HepG2 (cell line): ENCODE data around the gene HCN4. TPM values are rescaled to one million over a fixed set of nuclear protein-coding genes. Genes with fewer than 3 reads are reported as not detected.

Experiments
- ATAC-seq: fragments of 200-7000 bp; cut with Tn5 transposase; 3 replicates; pipeline ENCODE4 v1.9.1; 2020; ENCODE audit warnings: mild to moderate bottlenecking, moderate library complexity
- BruUV-seq: library from RNA; stranded (reverse); fragments of 400-500 nt; replicated peaks from 2 replicates; lab custom pipeline; 2021; lab: Mats Ljungman, UMichigan
- CTCF ChIA-PET: fragments of 300-600 bp; formaldehyde crosslinking; extraction: SDS; loops from one replicate; lab custom pipeline; 2021; ENCODE audit warnings: low total read pairs, inconsistent platforms, low intra/inter-chr PET ratio; lab: Yijun Ruan, JAX
- POLR2A ChIA-PET: fragments of 350-600 bp; sonication (Branson Sonifier 250); formaldehyde crosslinking; loops from one replicate; lab custom pipeline; 2020; ENCODE audit warnings: antibody characterized with exemption, inconsistent platforms; lab: Yijun Ruan, JAX
- DNase-seq: peaks from one replicate; pipeline ENCODE4 v3.0.0-alpha.2; 2015; ENCODE audit warnings: low spot score
- FAIRE-seq: peaks from 3 replicates; lab custom pipeline; 2011; peaks lifted over from hg19 to GRCh38; lab: Jason Lieb, UNC
- H2AFZ ChIP-seq: one replicate; pipeline ENCODE4 v1.6.1; 2011; ENCODE audit warnings: low read length, inconsistent platforms
- H3K27ac ChIP-seq: fragments of 300-600 bp; 3 replicates; pipeline ENCODE4 v1.8.0; 2011; ENCODE audit warnings: mixed run types, mild to moderate bottlenecking, mixed read lengths, low read length, inconsistent platforms; ENCODE audit not compliant: insufficient read depth; ENCODE audit errors: extremely low read length
- H3K27me3 ChIP-seq, 2 experiments: fragments of 200-600 bp in 1 of 2; 2 replicates in 1 of 2; 3 replicates in 1 of 2; pipeline versions ENCODE4 v1.6.0 to v1.8.0; 2011; ENCODE audit warnings: low read length in 2 of 2, mild to moderate bottlenecking in 2 of 2, moderate library complexity in 2 of 2, inconsistent platforms in 1 of 2; ENCODE audit not compliant: insufficient read depth in 2 of 2, control insufficient read depth in 1 of 2
- H3K36me3 ChIP-seq, 2 experiments: fragments of 200-600 bp in 1 of 2; replicated peaks in 1 of 2; 2 replicates in 1 of 2; 3 replicates in 1 of 2; pipeline versions ENCODE4 v1.5.1 to v1.8.0; 2011; ENCODE audit warnings: low read length in 2 of 2, inconsistent platforms in 1 of 2; ENCODE audit not compliant: insufficient read depth in 2 of 2, control insufficient read depth in 1 of 2
- H3K4me1 ChIP-seq: 2 replicates; pipeline ENCODE4 v1.5.1; 2012; ENCODE audit warnings: low read length, inconsistent platforms; ENCODE audit not compliant: insufficient read depth
- H3K4me2 ChIP-seq: 2 replicates; pipeline ENCODE4 v1.6.0; 2011; ENCODE audit warnings: low read depth, low read length, inconsistent platforms
- H3K4me3 ChIP-seq, 3 experiments: fragments of 200-600 bp in 1 of 3; sonication (generic), shearing (Covaris generic) in 1 of 3; replicated peaks in 1 of 3; 2 replicates each; pipeline ENCODE4 v1.5.1; 2011 to 2016; ENCODE audit warnings: low read length in 3 of 3, inconsistent platforms in 2 of 3, low read depth in 2 of 3, mild to moderate bottlenecking in 2 of 3, control low read depth in 1 of 3, mixed read lengths in 1 of 3; ENCODE audit not compliant: insufficient read depth in 1 of 3
- H3K79me2 ChIP-seq: one replicate; pipeline ENCODE4 v1.6.1; 2011; ENCODE audit warnings: low read length, inconsistent platforms; ENCODE audit not compliant: insufficient read depth
- H3K9ac ChIP-seq: 2 replicates; pipeline ENCODE4 v1.6.0; 2011; ENCODE audit warnings: mild to moderate bottlenecking, low read depth, low read length, inconsistent platforms; ENCODE audit not compliant: insufficient read depth
- H3K9me3 ChIP-seq: 2 replicates; pipeline ENCODE4 v1.5.1; 2012; ENCODE audit warnings: mild to moderate bottlenecking, low read length
- H4K20me1 ChIP-seq: 2 replicates; pipeline ENCODE4 v1.6.0; 2011; ENCODE audit warnings: inconsistent platforms, mild to moderate bottlenecking, low read length, moderate library complexity; ENCODE audit not compliant: insufficient read depth
- IRF1 ChIP-seq: sonication (generic); formaldehyde crosslinking; IDR thresholded peaks from 2 replicates; pipeline ENCODE4 v1.4.0; 2020; ENCODE audit warnings: low read depth, mild to moderate bottlenecking, missing genetic modification reagents
- NCOA5 ChIP-seq: sonication (generic); formaldehyde crosslinking; IDR thresholded peaks from 2 replicates; pipeline ENCODE4 v1.4.0; 2020; ENCODE audit warnings: missing genetic modification reagents
- POGZ ChIP-seq: sonication (generic); formaldehyde crosslinking; IDR thresholded peaks from 2 replicates; pipeline ENCODE4 v1.4.0; 2020; ENCODE audit warnings: mild to moderate bottlenecking, missing genetic modification reagents
- SIX4 ChIP-seq: sonication (generic); formaldehyde crosslinking; IDR thresholded peaks from 2 replicates; pipeline ENCODE4 v1.4.0; 2020; ENCODE audit warnings: missing genetic modification reagents
- ZNF276 ChIP-seq: sonication (generic); formaldehyde crosslinking; IDR thresholded peaks from 2 replicates; pipeline ENCODE4 v1.4.0; 2020; ENCODE audit warnings: mild to moderate bottlenecking, low read depth, missing genetic modification reagents
- WGBS: methylation state at CpG from one replicate; pipeline ENCODE4 v1.1.6; 2017; ENCODE audit warnings: low lambda C conversion rate; 5-methylcytosine and 5-hydroxymethylcytosine counted together
- in situ Hi-C: cut with HindIII; loops from 2 replicates; pipeline ENCODE4 v1.10.0; 2017; ENCODE audit warnings: low pct_unique_long_range_greater_than_20kb; ENCODE audit not compliant: extremely low pct_ligation_motif_present
- intact Hi-C: fragments of 100-400 bp; cut with micrococcal nuclease; formaldehyde crosslinking; loops from one replicate; pipeline ENCODE4 v1.10.0; 2022; ENCODE audit not compliant: unreplicated experiment
- polyA plus RNA-seq, 8 experiments: library from polyadenylated mRNA; depleted of rRNA in 3 of 8; stranded (reverse) in 7 of 8; unstranded in 1 of 8; fragments of >200 nt; fragmentation: Illumina TruSeq in 4 of 8; extraction: Trizol in 4 of 8; gene quantifications; 2 replicates each; pipeline versions ENCODE4 v1.2.1 to v1.2.3, GENCODE V29; 2011 to 2016; ENCODE audit warnings: low read depth in 4 of 8, missing spikeins in 1 of 8, mixed read lengths in 1 of 8; ENCODE audit not compliant: insufficient read depth in 1 of 8
- total RNA-seq, 5 experiments: library from RNA; depleted of rRNA; stranded (reverse); fragments of >200 nt; fragmentation: Illumina TruSeq; extraction: Trizol; gene quantifications; 2 replicates each; pipeline ENCODE4 v1.2.3, GENCODE V29; 2016; ENCODE audit warnings: low read depth in 1 of 5
- TF ChIP-seq, protein P1 (sequence below), 2 experiments: fragments of 450-650 bp in 1 of 2; sonication (generic) in 1 of 2; formaldehyde crosslinking; IDR thresholded peaks; 2 replicates each; pipeline versions ENCODE4 v1.5.0 to v1.8.0; 2020 to 2022; ENCODE audit warnings: mild to moderate bottlenecking in 1 of 2, missing genetic modification reagents in 1 of 2

The HCN4 gene
- total and polyA plus RNA-seq, 2 of the 13 experiments (the other 11 are each of a cell fraction or from before 2014, with no cell fraction given): not detected

- H3K36me3 ChIP-seq: no peaks in the 10 kb centered on the region
- FAIRE-seq (no peak), ATAC-seq (no peak)
- H3K27ac ChIP-seq: no peak overlapping the region
- ChIA-PET CTCF (no interaction called here), POLR2A (no interaction called here)
- H3K9me3 ChIP-seq: no peaks in the 10 kb centered on the region
- intact Hi-C loops: no loop called here
- no peaks in the 10 kb centered on the region for H3K79me2 ChIP-seq
- H3K27me3 ChIP-seq: peaks cover 3 to 26% of the 10 kb centered on the region in 2 experiments; a peak in 4 of 5 replicates
- H3K4me3 ChIP-seq: no peak overlapping the region
- H4K20me1 ChIP-seq: no peaks in the 10 kb centered on the region
- no peak overlapping the region for H2AFZ ChIP-seq
- no TSS peak for BruUV-seq
- H3K4me2 ChIP-seq: no peak overlapping the region
- no peak overlapping the region for H3K9ac ChIP-seq
- no peak for TF ChIP-seq POGZ (CRISPR knock-in tag)
- no peak for TF ChIP-seq NCOA5 (CRISPR knock-in tag)
- no peak for TF ChIP-seq IRF1
- no peak for TF ChIP-seq SIX4 (CRISPR knock-in tag)
- TF ChIP-seq ZNF276 (CRISPR knock-in tag): no peak
- TF ChIP-seq, protein P1, sequence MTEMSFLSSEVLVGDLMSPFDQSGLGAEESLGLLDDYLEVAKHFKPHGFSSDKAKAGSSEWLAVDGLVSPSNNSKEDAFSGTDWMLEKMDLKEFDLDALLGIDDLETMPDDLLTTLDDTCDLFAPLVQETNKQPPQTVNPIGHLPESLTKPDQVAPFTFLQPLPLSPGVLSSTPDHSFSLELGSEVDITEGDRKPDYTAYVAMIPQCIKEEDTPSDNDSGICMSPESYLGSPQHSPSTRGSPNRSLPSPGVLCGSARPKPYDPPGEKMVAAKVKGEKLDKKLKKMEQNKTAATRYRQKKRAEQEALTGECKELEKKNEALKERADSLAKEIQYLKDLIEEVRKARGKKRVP (CRISPR knock-in tag; IDR thresholded peaks at IDR 0.05): no peak
- TF ChIP-seq, all 625 proteins: peak for 0
- no peak for DNase-seq
- in situ Hi-C loops: no loop called here
- 5% methylated on average over 10 of the region's 12 CpGs for WGBS
- H3K4me1 ChIP-seq: no peaks in the 10 kb centered on the region
Measured at GRCh38 chr15:73328149-73328820, 40.5 kb downstream of the HCN4 start.
